ENCODE results near the gene HIF1A. TPM values are rescaled to one million over a fixed set of nuclear protein-coding genes. Genes with fewer than 3 reads are reported as not detected.

The HIF1A gene
- total and polyA plus RNA-seq, 10 of the 15 experiments (the other 5 are each of a cell fraction or from before 2014, with no cell fraction given): 18.3 to 97.0 (median 75.3) TPM

DNA sequence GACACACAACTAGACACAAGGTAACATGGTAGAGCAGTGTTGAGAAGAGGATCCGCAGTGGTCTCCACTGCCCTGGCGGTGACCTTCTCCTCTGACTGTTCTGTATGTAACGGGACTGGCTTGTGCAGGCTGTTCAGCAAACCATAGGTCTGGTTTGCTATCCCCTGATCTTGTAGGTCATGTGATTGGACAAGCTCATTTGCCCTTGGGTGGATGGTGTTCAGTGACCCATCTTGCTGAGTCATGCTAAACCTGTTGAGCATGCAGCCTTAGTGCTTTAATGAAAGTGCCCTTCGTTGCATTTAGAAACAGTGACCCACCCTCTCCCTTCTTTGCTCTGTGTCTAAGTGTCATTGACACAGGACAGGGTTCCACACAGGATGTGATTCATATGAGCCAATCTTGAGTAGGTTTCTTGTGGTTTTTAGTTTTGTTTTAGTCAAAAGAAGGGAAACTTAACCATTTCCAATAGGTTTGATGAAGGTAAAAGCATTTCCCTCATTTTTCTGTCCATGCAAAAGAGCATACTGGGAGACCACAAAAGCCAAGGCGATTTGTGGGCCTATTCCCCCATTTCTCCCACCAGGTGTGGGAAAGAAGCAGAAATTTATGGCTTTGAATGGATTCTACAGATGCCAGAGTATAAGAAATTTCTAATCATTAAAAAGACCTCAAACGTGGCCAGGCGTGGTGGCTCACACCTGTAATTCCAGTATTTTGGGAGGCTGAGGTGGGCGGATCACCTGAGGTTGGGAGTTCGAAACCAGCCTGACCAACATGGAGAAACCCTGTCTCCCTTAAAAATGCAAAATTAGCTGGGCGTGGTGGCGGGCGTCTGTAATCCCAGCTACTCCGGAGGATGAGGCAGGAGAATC lies 32.6 kb upstream of the HIF1A start (continued):
- TF ChIP-seq, protein P1, sequence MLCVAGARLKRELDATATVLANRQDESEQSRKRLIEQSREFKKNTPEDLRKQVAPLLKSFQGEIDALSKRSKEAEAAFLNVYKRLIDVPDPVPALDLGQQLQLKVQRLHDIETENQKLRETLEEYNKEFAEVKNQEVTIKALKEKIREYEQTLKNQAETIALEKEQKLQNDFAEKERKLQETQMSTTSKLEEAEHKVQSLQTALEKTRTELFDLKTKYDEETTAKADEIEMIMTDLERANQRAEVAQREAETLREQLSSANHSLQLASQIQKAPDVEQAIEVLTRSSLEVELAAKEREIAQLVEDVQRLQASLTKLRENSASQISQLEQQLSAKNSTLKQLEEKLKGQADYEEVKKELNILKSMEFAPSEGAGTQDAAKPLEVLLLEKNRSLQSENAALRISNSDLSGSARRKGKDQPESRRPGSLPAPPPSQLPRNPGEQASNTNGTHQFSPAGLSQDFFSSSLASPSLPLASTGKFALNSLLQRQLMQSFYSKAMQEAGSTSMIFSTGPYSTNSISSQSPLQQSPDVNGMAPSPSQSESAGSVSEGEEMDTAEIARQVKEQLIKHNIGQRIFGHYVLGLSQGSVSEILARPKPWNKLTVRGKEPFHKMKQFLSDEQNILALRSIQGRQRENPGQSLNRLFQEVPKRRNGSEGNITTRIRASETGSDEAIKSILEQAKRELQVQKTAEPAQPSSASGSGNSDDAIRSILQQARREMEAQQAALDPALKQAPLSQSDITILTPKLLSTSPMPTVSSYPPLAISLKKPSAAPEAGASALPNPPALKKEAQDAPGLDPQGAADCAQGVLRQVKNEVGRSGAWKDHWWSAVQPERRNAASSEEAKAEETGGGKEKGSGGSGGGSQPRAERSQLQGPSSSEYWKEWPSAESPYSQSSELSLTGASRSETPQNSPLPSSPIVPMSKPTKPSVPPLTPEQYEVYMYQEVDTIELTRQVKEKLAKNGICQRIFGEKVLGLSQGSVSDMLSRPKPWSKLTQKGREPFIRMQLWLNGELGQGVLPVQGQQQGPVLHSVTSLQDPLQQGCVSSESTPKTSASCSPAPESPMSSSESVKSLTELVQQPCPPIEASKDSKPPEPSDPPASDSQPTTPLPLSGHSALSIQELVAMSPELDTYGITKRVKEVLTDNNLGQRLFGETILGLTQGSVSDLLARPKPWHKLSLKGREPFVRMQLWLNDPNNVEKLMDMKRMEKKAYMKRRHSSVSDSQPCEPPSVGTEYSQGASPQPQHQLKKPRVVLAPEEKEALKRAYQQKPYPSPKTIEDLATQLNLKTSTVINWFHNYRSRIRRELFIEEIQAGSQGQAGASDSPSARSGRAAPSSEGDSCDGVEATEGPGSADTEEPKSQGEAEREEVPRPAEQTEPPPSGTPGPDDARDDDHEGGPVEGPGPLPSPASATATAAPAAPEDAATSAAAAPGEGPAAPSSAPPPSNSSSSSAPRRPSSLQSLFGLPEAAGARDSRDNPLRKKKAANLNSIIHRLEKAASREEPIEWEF (IDR thresholded peaks at IDR 0.05; ENCODE audit: insufficient replicate concordance, low read depth, low read length): peak; percentile 48
- TF ChIP-seq SMARCA5 (IDR thresholded peaks at IDR 0.05): peak; percentile 32; the same call in 1 of the 2 replicates
- 0 out of 2 replicates have a peak, but pooled peaks have one; percentile 17 for TF ChIP-seq WRNIP1 (IDR thresholded peaks at IDR 0.05; ENCODE audit: borderline replicate concordance, low read depth, low read length)
- TF ChIP-seq TCF3 (IDR thresholded peaks at IDR 0.05; ENCODE audit: borderline replicate concordance, insufficient read depth, low read depth, low read length): peak; percentile 86; the same call in 1 of the 2 replicates
- TF ChIP-seq LARP7 (IDR thresholded peaks at IDR 0.05): peak; percentile 70
- peak; percentile 90 for TF ChIP-seq ZNF207 (IDR thresholded peaks at IDR 0.05; ENCODE audit: borderline replicate concordance)
- TF ChIP-seq, protein P2, sequence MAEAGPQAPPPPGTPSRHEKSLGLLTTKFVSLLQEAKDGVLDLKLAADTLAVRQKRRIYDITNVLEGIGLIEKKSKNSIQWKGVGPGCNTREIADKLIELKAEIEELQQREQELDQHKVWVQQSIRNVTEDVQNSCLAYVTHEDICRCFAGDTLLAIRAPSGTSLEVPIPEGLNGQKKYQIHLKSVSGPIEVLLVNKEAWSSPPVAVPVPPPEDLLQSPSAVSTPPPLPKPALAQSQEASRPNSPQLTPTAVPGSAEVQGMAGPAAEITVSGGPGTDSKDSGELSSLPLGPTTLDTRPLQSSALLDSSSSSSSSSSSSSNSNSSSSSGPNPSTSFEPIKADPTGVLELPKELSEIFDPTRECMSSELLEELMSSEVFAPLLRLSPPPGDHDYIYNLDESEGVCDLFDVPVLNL (IDR thresholded peaks at IDR 0.05; ENCODE audit: low read depth, low read length): no peak
- no peak for TF ChIP-seq BMI1 (IDR thresholded peaks at IDR 0.05; ENCODE audit: borderline replicate concordance)
- peak; percentile 98 for TF ChIP-seq NBN (IDR thresholded peaks at IDR 0.05)
- no peak for TF ChIP-seq FOS (IDR thresholded peaks at IDR 0.05; ENCODE audit: borderline replicate concordance, extremely low read depth, insufficient read length)
- peak; percentile 88 for TF ChIP-seq POLR2AphosphoS5 (IDR thresholded peaks at IDR 0.05; ENCODE audit: low read length)
- TF ChIP-seq BHLHE40 (IDR thresholded peaks at IDR 0.05; ENCODE audit: borderline replicate concordance in 1 of 2, low read depth in 2 of 2, low read length in 1 of 2): peak; percentile 80 to 89
- peak in 1 of 2 experiments; percentile 98; a peak in 2 of 4 replicates for TF ChIP-seq ETV6 (conservative IDR thresholded peaks at IDR 0.05 in 1 of 2, IDR thresholded peaks at IDR 0.05 in 1 of 2; ENCODE audit: borderline replicate concordance in 1 of 2, low read depth in 1 of 2)
- no peak for TF ChIP-seq NR2C2 (IDR thresholded peaks at IDR 0.05; ENCODE audit: borderline replicate concordance, control insufficient read depth, insufficient read length, low read depth)
- TF ChIP-seq, protein P3, sequence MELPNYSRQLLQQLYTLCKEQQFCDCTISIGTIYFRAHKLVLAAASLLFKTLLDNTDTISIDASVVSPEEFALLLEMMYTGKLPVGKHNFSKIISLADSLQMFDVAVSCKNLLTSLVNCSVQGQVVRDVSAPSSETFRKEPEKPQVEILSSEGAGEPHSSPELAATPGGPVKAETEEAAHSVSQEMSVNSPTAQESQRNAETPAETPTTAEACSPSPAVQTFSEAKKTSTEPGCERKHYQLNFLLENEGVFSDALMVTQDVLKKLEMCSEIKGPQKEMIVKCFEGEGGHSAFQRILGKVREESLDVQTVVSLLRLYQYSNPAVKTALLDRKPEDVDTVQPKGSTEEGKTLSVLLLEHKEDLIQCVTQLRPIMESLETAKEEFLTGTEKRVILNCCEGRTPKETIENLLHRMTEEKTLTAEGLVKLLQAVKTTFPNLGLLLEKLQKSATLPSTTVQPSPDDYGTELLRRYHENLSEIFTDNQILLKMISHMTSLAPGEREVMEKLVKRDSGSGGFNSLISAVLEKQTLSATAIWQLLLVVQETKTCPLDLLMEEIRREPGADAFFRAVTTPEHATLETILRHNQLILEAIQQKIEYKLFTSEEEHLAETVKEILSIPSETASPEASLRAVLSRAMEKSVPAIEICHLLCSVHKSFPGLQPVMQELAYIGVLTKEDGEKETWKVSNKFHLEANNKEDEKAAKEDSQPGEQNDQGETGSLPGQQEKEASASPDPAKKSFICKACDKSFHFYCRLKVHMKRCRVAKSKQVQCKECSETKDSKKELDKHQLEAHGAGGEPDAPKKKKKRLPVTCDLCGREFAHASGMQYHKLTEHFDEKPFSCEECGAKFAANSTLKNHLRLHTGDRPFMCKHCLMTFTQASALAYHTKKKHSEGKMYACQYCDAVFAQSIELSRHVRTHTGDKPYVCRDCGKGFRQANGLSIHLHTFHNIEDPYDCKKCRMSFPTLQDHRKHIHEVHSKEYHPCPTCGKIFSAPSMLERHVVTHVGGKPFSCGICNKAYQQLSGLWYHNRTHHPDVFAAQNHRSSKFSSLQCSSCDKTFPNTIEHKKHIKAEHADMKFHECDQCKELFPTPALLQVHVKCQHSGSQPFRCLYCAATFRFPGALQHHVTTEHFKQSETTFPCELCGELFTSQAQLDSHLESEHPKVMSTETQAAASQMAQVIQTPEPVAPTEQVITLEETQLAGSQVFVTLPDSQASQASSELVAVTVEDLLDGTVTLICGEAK (IDR thresholded peaks at IDR 0.05; ENCODE audit: borderline replicate concordance): no peak
- TF ChIP-seq CHD2 (IDR thresholded peaks at IDR 0.05; ENCODE audit: borderline replicate concordance, low read depth, low read length): peak; percentile 53
- no peak for TF ChIP-seq FOXK2 (IDR thresholded peaks at IDR 0.05)
- peak; percentile 82 for TF ChIP-seq TCF7 (IDR thresholded peaks at IDR 0.05; ENCODE audit: borderline replicate concordance)

Measured in GM12878 (cell line).